Neural crest cell (in vitro differentiated cells): ENCODE results near the gene ABAT. TPM values are rescaled to one million over a fixed set of nuclear protein-coding genes. Genes with fewer than 3 reads are reported as not detected.

ENCODE experiments used
- DNase-seq: peaks from one replicate; pipeline ENCODE4 v3.0.0; 2021; ENCODE audit warnings: low read depth, mixed read lengths, low spot score
- H3K27ac Mint-ChIP-seq: one replicate; pipeline ENCODE4 v1.8.0; 2021; ENCODE audit warnings: mild to moderate bottlenecking, mixed read lengths; ENCODE audit not compliant: unreplicated experiment
- H3K27me3 Mint-ChIP-seq: 2 replicates; pipeline ENCODE4 v1.8.0; 2021; ENCODE audit warnings: low read depth, mild to moderate bottlenecking, mixed read lengths
- H3K36me3 Mint-ChIP-seq: 2 replicates; pipeline ENCODE4 v1.8.0; 2021; ENCODE audit warnings: low read depth, mild to moderate bottlenecking, mixed read lengths
- H3K4me1 Mint-ChIP-seq: 2 replicates; pipeline ENCODE4 v1.8.0; 2021; ENCODE audit warnings: mixed read lengths
- H3K4me3 Mint-ChIP-seq: one replicate; pipeline ENCODE4 v1.8.0; 2021; ENCODE audit warnings: mild to moderate bottlenecking, mixed read lengths
- H3K9me3 Mint-ChIP-seq: 2 replicates; pipeline ENCODE4 v1.8.0; 2021; ENCODE audit warnings: mixed read lengths
- total RNA-seq: library from RNA; stranded (reverse); gene quantifications from 2 replicates; pipeline ENCODE4 v1.2.1, GENCODE V29; 2021
- TF ChIP-seq, protein P1 (sequence below): fragments of 200-600 bp; sonication (generic); conservative IDR thresholded peaks from 2 replicates; pipeline ENCODE4 v1.5.0; 2021; ENCODE audit warnings: antibody characterized with exemption, mild to moderate bottlenecking

Gene ABAT
- total RNA-seq, 1 donor from 2014 or later = 35.2 TPM

DNA sequence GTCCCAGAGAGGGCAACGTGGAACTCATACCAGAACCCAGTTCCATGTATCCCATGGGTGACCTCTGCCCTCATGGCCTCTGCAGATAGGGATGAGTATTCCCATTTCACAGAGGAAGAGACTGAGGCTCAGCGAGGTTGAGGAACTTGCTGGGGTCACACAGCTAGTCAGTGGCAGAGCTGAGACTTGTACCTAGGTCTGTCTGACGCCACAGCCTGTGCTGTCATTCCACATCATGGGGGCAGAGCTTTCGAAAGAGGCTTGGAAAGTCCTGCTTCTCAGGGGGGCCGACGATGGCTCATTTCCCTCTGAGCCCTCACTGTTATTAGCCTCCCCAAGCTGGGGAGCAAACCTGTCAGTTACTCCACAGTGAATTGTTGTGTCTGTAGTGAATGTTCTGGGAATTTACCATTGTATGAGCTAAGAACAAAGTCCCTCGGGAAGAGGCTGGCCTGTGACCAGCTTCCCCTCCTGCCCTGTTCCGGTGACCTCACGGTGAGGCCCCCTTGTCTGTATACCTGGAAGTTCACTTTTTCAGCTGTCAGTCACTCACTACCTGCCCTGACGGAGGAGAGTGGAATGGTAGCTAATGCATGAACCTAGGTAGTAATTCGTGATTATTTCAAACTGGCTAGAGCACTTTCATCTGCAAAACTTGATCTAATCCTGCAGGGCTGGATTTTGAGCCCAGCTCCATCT lies 44.0 kb upstream of the ABAT start:
- Mint-ChIP-seq H3K36me3 (peaks cover 22% of the 10 kb centered on the region), H3K9me3 (no peaks in the 10 kb centered on the region)

DNA sequence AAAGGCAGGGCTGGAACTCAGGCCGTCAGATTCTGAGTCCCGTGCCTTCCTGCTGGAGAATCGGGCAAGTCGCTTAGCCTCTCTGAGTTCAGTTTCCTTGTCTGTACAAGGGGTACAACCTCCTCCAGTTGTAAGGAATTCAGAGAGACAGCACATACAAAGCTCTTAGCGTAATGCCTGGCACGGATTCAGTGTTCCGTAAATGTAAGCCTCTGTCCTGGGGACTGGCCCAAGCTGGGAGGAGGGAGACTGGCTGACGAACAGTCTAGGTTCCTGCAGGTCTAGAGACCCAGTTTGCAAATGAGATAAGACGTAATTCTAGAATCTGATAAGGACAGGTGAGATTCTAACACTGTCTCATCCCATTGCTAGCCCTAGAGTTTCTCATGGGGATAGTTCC lies 43.0 kb upstream of the ABAT start:
- Mint-ChIP-seq H3K9me3 (no peaks in the 10 kb centered on the region), H3K27ac (no peak overlapping the region), H3K27me3 (no peaks in the 10 kb centered on the region), H3K36me3 (peaks cover 24% of the 10 kb centered on the region), H3K4me1 (peaks cover 7% of the 10 kb centered on the region), H3K4me3 (no peak overlapping the region)
- TF ChIP-seq, protein P1, sequence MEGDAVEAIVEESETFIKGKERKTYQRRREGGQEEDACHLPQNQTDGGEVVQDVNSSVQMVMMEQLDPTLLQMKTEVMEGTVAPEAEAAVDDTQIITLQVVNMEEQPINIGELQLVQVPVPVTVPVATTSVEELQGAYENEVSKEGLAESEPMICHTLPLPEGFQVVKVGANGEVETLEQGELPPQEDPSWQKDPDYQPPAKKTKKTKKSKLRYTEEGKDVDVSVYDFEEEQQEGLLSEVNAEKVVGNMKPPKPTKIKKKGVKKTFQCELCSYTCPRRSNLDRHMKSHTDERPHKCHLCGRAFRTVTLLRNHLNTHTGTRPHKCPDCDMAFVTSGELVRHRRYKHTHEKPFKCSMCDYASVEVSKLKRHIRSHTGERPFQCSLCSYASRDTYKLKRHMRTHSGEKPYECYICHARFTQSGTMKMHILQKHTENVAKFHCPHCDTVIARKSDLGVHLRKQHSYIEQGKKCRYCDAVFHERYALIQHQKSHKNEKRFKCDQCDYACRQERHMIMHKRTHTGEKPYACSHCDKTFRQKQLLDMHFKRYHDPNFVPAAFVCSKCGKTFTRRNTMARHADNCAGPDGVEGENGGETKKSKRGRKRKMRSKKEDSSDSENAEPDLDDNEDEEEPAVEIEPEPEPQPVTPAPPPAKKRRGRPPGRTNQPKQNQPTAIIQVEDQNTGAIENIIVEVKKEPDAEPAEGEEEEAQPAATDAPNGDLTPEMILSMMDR = no peak
- no peak for DNase-seq

More for the DNA sequence above, 44.0 kb upstream of the ABAT start:
- TF ChIP-seq, protein P1 = no peak
- no peak for DNase-seq
- H3K4me1 Mint-ChIP-seq = peaks cover 7% of the 10 kb centered on the region
- H3K4me3 Mint-ChIP-seq = no peak overlapping the region
- no peaks in the 10 kb centered on the region for H3K27me3 Mint-ChIP-seq
- no peak overlapping the region for H3K27ac Mint-ChIP-seq

GRCh38 chr16:8631818-8632465 lies 42.5 kb upstream of the ABAT start:
- H3K27ac Mint-ChIP-seq = peak overlapping the region; percentile 7
- no peak for DNase-seq
- no peaks in the 10 kb centered on the region for H3K9me3 Mint-ChIP-seq
- peak overlapping the region; percentile 5 for H3K4me3 Mint-ChIP-seq
- TF ChIP-seq, protein P1 = no peak
- H3K27me3 Mint-ChIP-seq = no peaks in the 10 kb centered on the region
- H3K4me1 Mint-ChIP-seq = peaks cover 7% of the 10 kb centered on the region
- peaks cover 24% of the 10 kb centered on the region for H3K36me3 Mint-ChIP-seq

GRCh38 chr16:8632675-8633182 lies 41.7 kb upstream of the ABAT start:
- peaks cover 22% of the 10 kb centered on the region for H3K36me3 Mint-ChIP-seq

DNA sequence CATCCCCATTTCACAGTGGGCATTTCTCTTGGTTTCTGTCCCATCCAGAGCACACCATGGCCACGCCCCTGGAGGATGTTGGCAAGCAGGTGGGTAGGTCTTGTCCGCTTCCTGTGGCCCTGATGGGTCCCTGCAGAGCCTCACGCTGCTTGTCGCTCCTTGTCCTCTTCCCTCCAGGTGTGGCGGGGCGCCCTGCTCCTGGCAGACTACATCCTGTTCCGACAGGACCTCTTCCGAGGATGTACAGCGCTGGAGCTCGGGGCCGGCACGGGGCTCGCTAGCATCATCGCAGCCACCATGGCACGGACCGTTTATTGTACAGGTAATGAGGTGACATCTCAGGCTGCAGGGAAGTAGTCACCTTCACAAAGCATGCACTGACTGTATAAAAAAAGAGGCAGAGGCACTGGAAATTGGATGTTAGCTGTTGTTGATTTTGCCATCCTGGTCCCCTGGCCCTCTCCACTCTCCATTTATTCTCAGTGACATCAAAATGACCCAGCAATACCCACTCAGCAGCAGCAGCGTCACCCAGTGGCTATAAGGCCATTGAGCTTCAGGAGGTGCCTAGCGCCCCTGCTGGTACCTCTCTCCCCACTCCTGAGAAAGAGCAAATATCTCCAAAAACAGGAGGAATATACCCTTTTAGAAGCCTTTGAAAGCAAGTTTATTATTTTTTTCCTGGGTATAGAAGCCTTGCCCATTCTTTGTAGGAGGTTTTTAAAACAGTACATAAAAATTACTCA lies 39.3 kb upstream of the ABAT start:
- DNase-seq = peak; percentile 31
- Mint-ChIP-seq H3K4me3 (no peak overlapping the region), H3K36me3 (peaks cover 14% of the 10 kb centered on the region), H3K4me1 (peaks cover 7% of the 10 kb centered on the region), H3K9me3 (no peaks in the 10 kb centered on the region), H3K27me3 (no peaks in the 10 kb centered on the region), H3K27ac (no peak overlapping the region)
- TF ChIP-seq, protein P1 = peak; percentile 71

More at GRCh38 chr16:8632675-8633182, 41.7 kb upstream of the ABAT start:
- Mint-ChIP-seq H3K4me3 (no peak overlapping the region), H3K27me3 (no peaks in the 10 kb centered on the region), H3K9me3 (no peaks in the 10 kb centered on the region), H3K27ac (no peak overlapping the region), H3K4me1 (peaks cover 7% of the 10 kb centered on the region)
- no peak for DNase-seq
- TF ChIP-seq, protein P1 = no peak
